T-cell (primary cell): ENCODE measurements around the gene FOXC1. TPM values are rescaled to one million over a fixed set of nuclear protein-coding genes. Genes with fewer than 3 reads are reported as not detected.

Experiments
- ATAC-seq, 4 experiments: fragments of 200-7000 bp in 3 of 4; fragments of 150-1000 bp in 1 of 4; cut with Tn5 transposase; replicated peaks in 1 of 4; 1 replicate in 3 of 4; 2 replicates in 1 of 4; pipeline ENCODE4 v1.10.0; 2021; ENCODE audit warnings: moderate library complexity in 3 of 4, mild to moderate bottlenecking in 2 of 4, moderate number of reproducible peaks in 1 of 4
- CTCF ChIA-PET, 2 donors: fragments of 300-600 bp; sonication (Branson Sonifier 250); formaldehyde crosslinking; loops; one replicate each; lab custom pipeline; 2022; ENCODE audit warnings: antibody characterized with exemption in 2 of 2; lab: Charles Lee
- POLR2A ChIA-PET, 2 donors: fragments of 300-600 bp; sonication (Branson Sonifier 250); formaldehyde crosslinking; loops; one replicate each; lab custom pipeline; 2022; ENCODE audit warnings: antibody characterized with exemption in 2 of 2; lab: Charles Lee
- DNase-seq, 35 experiments: peaks; one replicate each; pipeline versions ENCODE4 v3.0.0 to v3.0.0-alpha.2; 2013 to 2023
- H3K27ac ChIP-seq: one replicate; pipeline ENCODE4 v1.5.1; 2013; ENCODE audit warnings: low read length
- H3K27me3 ChIP-seq, 2 experiments: replicated peaks in 1 of 2; 1 replicate in 1 of 2; 2 replicates in 1 of 2; pipeline versions ENCODE4 v1.6.1 to v1.7.0; 2013; ENCODE audit warnings: low read length in 1 of 2, mixed read lengths in 1 of 2; ENCODE audit not compliant: control insufficient read depth in 2 of 2, insufficient read depth in 2 of 2; ENCODE audit errors: extremely low read depth in 1 of 2
- H3K36me3 ChIP-seq, 2 donors: 1 replicate in 1 of 2; 2 replicates in 1 of 2; pipeline versions ENCODE4 v1.6.1 to v1.7.0; 2013; ENCODE audit warnings: low read length in 1 of 2; ENCODE audit not compliant: control insufficient read depth in 2 of 2, insufficient read depth in 1 of 2; ENCODE audit errors: extremely low read depth in 1 of 2
- H3K4me1 ChIP-seq, 2 experiments: 1 replicate in 1 of 2; 2 replicates in 1 of 2; pipeline versions ENCODE4 v1.6.1 to v1.7.0; 2013; ENCODE audit warnings: low read length in 2 of 2, mixed read lengths in 1 of 2; ENCODE audit not compliant: insufficient read depth in 2 of 2, control insufficient read depth in 1 of 2; ENCODE audit errors: extremely low read depth in 1 of 2
- H3K4me3 ChIP-seq, 2 donors: 1 replicate in 1 of 2; 2 replicates in 1 of 2; pipeline versions ENCODE4 v1.5.1 to v1.7.0; 2013; ENCODE audit warnings: mild to moderate bottlenecking in 2 of 2, low read length in 1 of 2, moderate library complexity in 1 of 2; ENCODE audit not compliant: control insufficient read depth in 1 of 2; ENCODE audit errors: extremely low read depth in 1 of 2
- H3K9me3 ChIP-seq: 2 replicates; pipeline ENCODE4 v1.7.0; 2013
- H3K27ac Mint-ChIP-seq, 2 donors: one replicate each; pipeline ENCODE4 v1.8.0; 2020 to 2021; ENCODE audit warnings: mild to moderate bottlenecking in 2 of 2, mixed read lengths in 2 of 2
- H3K27me3 Mint-ChIP-seq, 2 donors: one replicate each; pipeline ENCODE4 v1.8.0; 2021 to 2022; ENCODE audit warnings: mixed read lengths in 2 of 2
- H3K36me3 Mint-ChIP-seq: one replicate; pipeline ENCODE4 v1.8.0; 2021; ENCODE audit warnings: mixed read lengths
- H3K4me1 Mint-ChIP-seq, 3 donors: one replicate each; pipeline ENCODE4 v1.8.0; 2020 to 2022; ENCODE audit warnings: mixed read lengths in 3 of 3, mild to moderate bottlenecking in 1 of 3
- H3K4me3 Mint-ChIP-seq, 3 donors: one replicate each; pipeline ENCODE4 v1.8.0; 2020 to 2022; ENCODE audit warnings: mild to moderate bottlenecking in 3 of 3, mixed read lengths in 3 of 3, moderate library complexity in 3 of 3
- H3K9me3 Mint-ChIP-seq, 3 donors: one replicate each; pipeline ENCODE4 v1.8.0; 2020 to 2022; ENCODE audit warnings: mixed read lengths in 3 of 3
- WGBS: methylation state at CpG from one replicate; pipeline ENCODE4 v1.1.5; 2013; ENCODE audit warnings: missing lambda C conversion rate; ENCODE audit not compliant: insufficient coverage; 5-methylcytosine and 5-hydroxymethylcytosine counted together
- total RNA-seq, 35 experiments: library from RNA in 6 of 35; stranded (reverse) in 6 of 35; fragments of 120-200 nt in 1 of 35; gene quantifications; one replicate each; pipeline versions ENCODE4 v1.2.1 to v1.2.4 and lab custom pipeline; 2013 to 2026

Gene FOXC1
- total RNA-seq, 5 donors from 2014 or later (not counting 1 experiment from before 2014, with no cell fraction given): 0.09 to 0.15 (median 0.12) TPM; not detected in 2

GRCh38 chr6:1596088-1596852 is 13.4 kb upstream of the FOXC1 start:
- Mint-ChIP-seq H3K9me3 (no peaks in the 10 kb centered on the region), H3K4me1 (peaks cover 5 to 7% (median 6%) of the 10 kb centered on the region in 3 donors), H3K27me3 (peaks cover 51 to 66% of the 10 kb centered on the region in 2 donors), H3K36me3 (no peaks in the 10 kb centered on the region), H3K4me3 (peak overlapping the region in 1 of 3 donors; percentile 44), H3K27ac (no peak overlapping the region)
- peaks cover 0 to 6% of the 10 kb centered on the region in 2 experiments for H3K4me1 ChIP-seq
- no peak overlapping the region for H3K4me3 ChIP-seq
- H3K36me3 ChIP-seq: no peaks in the 10 kb centered on the region
- CTCF ChIA-PET: interaction anchor here (0.5 to 4.4 kb wide), 25 partner anchors 9 to 1225 kb away, joined by 3 to 53 read pairs (median 4); partner anchors contain the start of gene MYLK4 (in 2 of the 2)
- peak; percentile 80 to 84 (median 82) for ATAC-seq
- no peaks in the 10 kb centered on the region for H3K9me3 ChIP-seq
- DNase-seq: peak in 34 of 35 experiments; percentile 34 to 81 (median 55)
- H3K27ac ChIP-seq: no peak overlapping the region
- peaks cover 4 to 69% of the 10 kb centered on the region in 2 experiments for H3K27me3 ChIP-seq
- POLR2A ChIA-PET: interaction anchor here in 1 of 2 donors (0.5 kb wide), 1 partner anchor 1038 kb away, joined by 3 read pairs; no protein-coding TSS in a partner anchor
- 27% methylated on average over 21 of the region's 25 CpGs for WGBS

GRCh38 chr6:1597121-1597744 is 12.5 kb upstream of the FOXC1 start:
- Histone ChIP-seq H3K4me3 (no peak overlapping the region), H3K36me3 (no peaks in the 10 kb centered on the region), H3K4me1 (peaks cover 0 to 6% of the 10 kb centered on the region in 2 experiments), H3K9me3 (no peaks in the 10 kb centered on the region), H3K27ac (no peak overlapping the region), H3K27me3 (peaks cover 4 to 74% of the 10 kb centered on the region in 2 experiments)
- 60% methylated on average over 1 of the region's 8 CpGs for WGBS
- ATAC-seq (no peak), DNase-seq (no peak)
- Mint-ChIP-seq H3K9me3 (no peaks in the 10 kb centered on the region), H3K4me1 (peaks cover 5 to 7% (median 6%) of the 10 kb centered on the region in 3 donors), H3K27ac (no peak overlapping the region), H3K4me3 (no peak overlapping the region), H3K27me3 (peaks cover 56 to 71% of the 10 kb centered on the region in 2 donors), H3K36me3 (no peaks in the 10 kb centered on the region)
- ChIA-PET POLR2A (no interaction called here), CTCF (interaction anchor here (0.6 to 4.4 kb wide), 23 partner anchors 7 to 1153 kb away, joined by 3 to 53 read pairs (median 5); partner anchors contain the start of gene MYLK4 (in 2 of the 2))

- ChIA-PET POLR2A (no interaction called here), CTCF (interaction anchor here (0.6 to 4.4 kb wide), 8 partner anchors 8 to 1152 kb away, joined by 3 to 53 read pairs (median 5); partner anchors contain the start of gene MYLK4 (in 1 of the 2))
- Mint-ChIP-seq H3K27me3 (peaks cover 63 to 75% of the 10 kb centered on the region in 2 donors), H3K9me3 (no peaks in the 10 kb centered on the region), H3K27ac (no peak overlapping the region), H3K4me3 (no peak overlapping the region), H3K4me1 (peaks cover 5 to 7% (median 6%) of the 10 kb centered on the region in 3 donors), H3K36me3 (no peaks in the 10 kb centered on the region)
- ATAC-seq (no peak), DNase-seq (no peak)
- H3K27me3 ChIP-seq: peaks cover 5 to 77% of the 10 kb centered on the region in 2 experiments
- H3K9me3 ChIP-seq: no peaks in the 10 kb centered on the region
- H3K27ac ChIP-seq: no peak overlapping the region
- no peaks in the 10 kb centered on the region for H3K36me3 ChIP-seq
- H3K4me1 ChIP-seq: peaks cover 0 to 6% of the 10 kb centered on the region in 2 experiments
- no peak overlapping the region for H3K4me3 ChIP-seq
- 100% methylated on average over 2 of the region's 5 CpGs for WGBS
Observed at GRCh38 chr6:1597924-1598323, 11.8 kb upstream of the FOXC1 start.

- Histone ChIP-seq H3K36me3 (no peaks in the 10 kb centered on the region), H3K4me1 (peaks cover 0 to 6% of the 10 kb centered on the region in 2 experiments), H3K4me3 (no peak overlapping the region), H3K9me3 (no peaks in the 10 kb centered on the region), H3K27me3 (peaks cover 8 to 76% of the 10 kb centered on the region in 2 experiments), H3K27ac (no peak overlapping the region)
- peaks cover 5 to 7% (median 6%) of the 10 kb centered on the region in 3 donors for H3K4me1 Mint-ChIP-seq
- ChIA-PET POLR2A (no interaction called here), CTCF (interaction anchor here (1.0 to 4.4 kb wide), 6 partner anchors 8 to 1151 kb away, joined by 3 to 53 read pairs (median 5); partner anchors contain the start of gene MYLK4 (in 1 of the 2))
- 88% methylated on average over 7 of the region's 10 CpGs for WGBS
- peaks cover 68 to 79% of the 10 kb centered on the region in 2 donors for H3K27me3 Mint-ChIP-seq
- H3K4me3 Mint-ChIP-seq: no peak overlapping the region
- no peak overlapping the region for H3K27ac Mint-ChIP-seq
- no peaks in the 10 kb centered on the region for H3K36me3 Mint-ChIP-seq
- H3K9me3 Mint-ChIP-seq: no peaks in the 10 kb centered on the region
- no peak for ATAC-seq
- DNase-seq: no peak
Observed at GRCh38 chr6:1598433-1598832, 11.3 kb upstream of the FOXC1 start.

GRCh38 chr6:1598886-1599285 is 10.8 kb upstream of the FOXC1 start:
- no peak overlapping the region for H3K27ac Mint-ChIP-seq
- H3K36me3 ChIP-seq: no peaks in the 10 kb centered on the region
- no peaks in the 10 kb centered on the region for H3K9me3 ChIP-seq
- H3K9me3 Mint-ChIP-seq: no peaks in the 10 kb centered on the region
- no peaks in the 10 kb centered on the region for H3K36me3 Mint-ChIP-seq
- H3K4me3 ChIP-seq: no peak overlapping the region
- POLR2A ChIA-PET: no interaction called here
- H3K27me3 Mint-ChIP-seq: peaks cover 68 to 79% of the 10 kb centered on the region in 2 donors
- whole genome bisulfite sequencing: 85% methylated on average over 24 of the region's 24 CpGs
- ATAC-seq (no peak), DNase-seq (no peak)
- no peak overlapping the region for H3K27ac ChIP-seq
- H3K27me3 ChIP-seq: peaks cover 8 to 76% of the 10 kb centered on the region in 2 experiments
- peaks cover 5 to 7% (median 6%) of the 10 kb centered on the region in 3 donors for H3K4me1 Mint-ChIP-seq
- CTCF ChIA-PET: interaction anchor here (0.6 to 4.4 kb wide), 4 partner anchors 9 to 1035 kb away, joined by 3 to 53 read pairs (median 4); no protein-coding TSS in a partner anchor
- peaks cover 0 to 6% of the 10 kb centered on the region in 2 experiments for H3K4me1 ChIP-seq
- H3K4me3 Mint-ChIP-seq: no peak overlapping the region

- Histone ChIP-seq H3K27me3 (peaks cover 8 to 76% of the 10 kb centered on the region in 2 experiments), H3K27ac (no peak overlapping the region), H3K4me1 (peaks cover 0 to 12% of the 10 kb centered on the region in 2 experiments), H3K36me3 (no peaks in the 10 kb centered on the region), H3K9me3 (no peaks in the 10 kb centered on the region), H3K4me3 (no peak overlapping the region)
- no peak overlapping the region for H3K4me3 Mint-ChIP-seq
- ChIA-PET CTCF (interaction anchor here in 1 of 2 donors (0.6 to 0.8 kb wide), 2 partner anchors 202 to 757 kb away, joined by 3 to 4 read pairs; no protein-coding TSS in a partner anchor), POLR2A (no interaction called here)
- H3K27ac Mint-ChIP-seq: no peak overlapping the region
- ATAC-seq: no peak
- DNase-seq: no peak
- peaks cover 68 to 77% of the 10 kb centered on the region in 2 donors for H3K27me3 Mint-ChIP-seq
- no peaks in the 10 kb centered on the region for H3K9me3 Mint-ChIP-seq
- WGBS: 91% methylated on average over 10 of the region's 10 CpGs
- H3K4me1 Mint-ChIP-seq: peaks cover 5 to 7% (median 6%) of the 10 kb centered on the region in 3 donors
- H3K36me3 Mint-ChIP-seq: no peaks in the 10 kb centered on the region
Observed at GRCh38 chr6:1599469-1599868, 10.2 kb upstream of the FOXC1 start.
